ENCODE results near the gene SFXN4. TPM values are rescaled to one million over a fixed set of nuclear protein-coding genes. Genes with fewer than 3 reads are reported as not detected.

The SFXN4 gene
- total RNA-seq, 6 experiments from 2014 or later, result 16.0 to 152 (median 23.8) TPM

- Histone ChIP-seq H3K4me3 (peak overlapping the region; percentile 61 to 88 (median 84)), H3K27ac (peak overlapping the region; percentile 75 to 99 (median 97)), H3K4me1 (peaks cover 0 to 9% (median 3%) of the 10 kb centered on the region in 4 donors), H3K27me3 (no peaks in the 10 kb centered on the region), H3K36me3 (no peaks in the 10 kb centered on the region), H3K9me3 (no peaks in the 10 kb centered on the region)
- TF ChIP-seq POLR2A (IDR thresholded peaks at IDR 0.05) (no peak), CTCF (IDR thresholded peaks at IDR 0.05) (no peak)
- intact Hi-C loops (cut with DNase I), result loop anchor here in 1 of 2 donors (10.0 kb wide), 1 partner anchor 207 kb away; no protein-coding TSS in a partner anchor
- WGBS (ENCODE audit: insufficient coverage, low coverage, low lambda C conversion rate, missing lambda C conversion rate), result 1% methylated on average over 27 of the region's 62 CpGs
- ATAC-seq, result peak; percentile 5 to 18 (median 14)
- peak; percentile 52 to 73 (median 69) for DNase-seq
These were observed 42.4 kb upstream of the SFXN4 start for GRCh38 chr10:119207713-119208552.

- Histone ChIP-seq H3K4me1 (peaks cover 0 to 9% (median 3%) of the 10 kb centered on the region in 4 donors), H3K4me3 (peak within 1 kb of the TSS; percentile 61 to 88 (median 84)), H3K27ac (peak within 1 kb of the TSS; percentile 97 to 99 (median 97)), H3K36me3 (no peaks in the 10 kb centered on the region), H3K9me3 (no peaks in the 10 kb centered on the region), H3K27me3 (no peaks in the 10 kb centered on the region)
- peak; percentile 85 to 93 (median 90) for ATAC-seq
- WGBS (ENCODE audit: insufficient coverage, low coverage, low lambda C conversion rate, missing lambda C conversion rate), result 0% methylated on average over 5 of the region's 34 CpGs
- intact Hi-C loops (cut with DNase I), result loop anchor here in 1 of 2 donors (10.0 kb wide), 1 partner anchor 207 kb away; no protein-coding TSS in a partner anchor
- peak; percentile 95 to 97 (median 96) for DNase-seq
- TF ChIP-seq CTCF (IDR thresholded peaks at IDR 0.05) (no peak), POLR2A (IDR thresholded peaks at IDR 0.05) (peak; percentile 79)
These were observed 41.8 kb upstream of the SFXN4 start, which contains the start of gene GRK5 for GRCh38 chr10:119207366-119207666. GRK5 (plus strand) TSS chr10:119207571; CDS start chr10:119207918, 347 bp downstream.

- Histone ChIP-seq H3K27ac (peak overlapping the region; percentile 97 to 99 (median 97)), H3K4me3 (peak overlapping the region; percentile 61 to 88 (median 84)), H3K9me3 (no peaks in the 10 kb centered on the region), H3K36me3 (no peaks in the 10 kb centered on the region), H3K27me3 (no peaks in the 10 kb centered on the region), H3K4me1 (peaks cover 0 to 9% (median 3%) of the 10 kb centered on the region in 4 donors)
- intact Hi-C loops (cut with DNase I), result loop anchor here in 1 of 2 donors (10.0 kb wide), 1 partner anchor 208 kb away; no protein-coding TSS in a partner anchor
- 0% methylated on average over 17 of the region's 97 CpGs for WGBS (ENCODE audit: insufficient coverage, low coverage, low lambda C conversion rate, missing lambda C conversion rate)
- TF ChIP-seq CTCF (IDR thresholded peaks at IDR 0.05) (peak; percentile 70 to 98 (median 84)), POLR2A (IDR thresholded peaks at IDR 0.05) (no peak)
- DNase-seq (peak; percentile 75 to 80 (median 76)), ATAC-seq (peak; percentile 61 to 73 (median 70))
These were observed 41.3 kb upstream of the SFXN4 start for GRCh38 chr10:119206603-119207365.

- TF ChIP-seq POLR2A (IDR thresholded peaks at IDR 0.05) (no peak), CTCF (IDR thresholded peaks at IDR 0.05) (no peak)
- ATAC-seq, result peak; percentile 34 to 60 (median 49)
- Histone ChIP-seq H3K9me3 (no peaks in the 10 kb centered on the region), H3K27me3 (no peaks in the 10 kb centered on the region), H3K36me3 (no peaks in the 10 kb centered on the region), H3K27ac (peak overlapping the region; percentile 97 to 99 (median 97)), H3K4me3 (peak overlapping the region; percentile 61 to 88 (median 84)), H3K4me1 (peaks cover 0 to 9% (median 3%) of the 10 kb centered on the region in 4 donors)
- WGBS (ENCODE audit: insufficient coverage, low coverage, low lambda C conversion rate, missing lambda C conversion rate), result 27% methylated on average over 10 of the region's 17 CpGs
- intact Hi-C loops (cut with DNase I), result loop anchor here in 1 of 2 donors (10.0 kb wide), 1 partner anchor 209 kb away; no protein-coding TSS in a partner anchor
- DNase-seq, result peak; percentile 76 to 79 (median 79)
These were observed 40.5 kb upstream of the SFXN4 start for GRCh38 chr10:119205894-119206602.

Data from right lobe of liver (tissue), 6 donors.